Trophoblast cell (in vitro differentiated cells and primary cell): ENCODE data around the gene CD27.

Experiments used
- DNase-seq, 2 donors: peaks; one replicate each; pipeline ENCODE4 v3.0.0-alpha.2; 2016
- H2AFZ ChIP-seq: 2 replicates; pipeline ENCODE4 v1.6.1; 2013; ENCODE audit warnings: low read length, moderate library complexity, mild to moderate bottlenecking; ENCODE audit not compliant: insufficient read depth, poor library complexity
- H2AK5ac ChIP-seq: 2 replicates; pipeline ENCODE4 v1.6.1; 2013; ENCODE audit warnings: mild to moderate bottlenecking, low read length
- H2BK120ac ChIP-seq: 2 replicates; pipeline ENCODE4 v1.6.1; 2013; ENCODE audit warnings: low read length, mild to moderate bottlenecking, moderate library complexity; ENCODE audit not compliant: insufficient read depth, poor library complexity
- H2BK12ac ChIP-seq: 2 replicates; pipeline ENCODE4 v1.6.1; 2013; ENCODE audit warnings: mild to moderate bottlenecking, low read length, moderate library complexity
- H2BK5ac ChIP-seq: 2 replicates; pipeline ENCODE4 v1.6.1; 2013; ENCODE audit warnings: low read length, low read depth, moderate library complexity, mild to moderate bottlenecking; ENCODE audit not compliant: poor library complexity
- H3K14ac ChIP-seq: 2 replicates; pipeline ENCODE4 v1.6.1; 2013; ENCODE audit warnings: mild to moderate bottlenecking, low read length
- H3K18ac ChIP-seq: 2 replicates; pipeline ENCODE4 v1.6.1; 2013; ENCODE audit warnings: mild to moderate bottlenecking, low read length
- H3K23ac ChIP-seq: 2 replicates; pipeline ENCODE4 v1.6.1; 2013; ENCODE audit warnings: low read length
- H3K27ac ChIP-seq: 2 replicates; pipeline ENCODE4 v1.5.1; 2013; ENCODE audit warnings: low read depth, mild to moderate bottlenecking, inconsistent platforms, low read length, moderate library complexity
- H3K27me3 ChIP-seq: 2 replicates; pipeline ENCODE4 v1.6.1; 2013; ENCODE audit warnings: inconsistent platforms, mild to moderate bottlenecking, low read length, moderate library complexity; ENCODE audit not compliant: insufficient read depth
- H3K36me3 ChIP-seq, 2 experiments: 1 replicate in 1 of 2; 2 replicates in 1 of 2; pipeline ENCODE4 v1.6.1; 2013; ENCODE audit warnings: low read length in 2 of 2, mild to moderate bottlenecking in 2 of 2, moderate library complexity in 1 of 2; ENCODE audit not compliant: insufficient read depth in 2 of 2, control insufficient read depth in 1 of 2
- H3K4ac ChIP-seq: 2 replicates; pipeline ENCODE4 v1.6.1; 2013; ENCODE audit warnings: low read depth, mild to moderate bottlenecking, low read length, moderate library complexity
- H3K4me1 ChIP-seq, 2 experiments: 1 replicate in 1 of 2; 2 replicates in 1 of 2; pipeline ENCODE4 v1.6.1; 2013; ENCODE audit warnings: low read length in 2 of 2, mild to moderate bottlenecking in 2 of 2, moderate library complexity in 1 of 2; ENCODE audit not compliant: insufficient read depth in 2 of 2, control insufficient read depth in 1 of 2
- H3K4me2 ChIP-seq: 2 replicates; pipeline ENCODE4 v1.6.1; 2013; ENCODE audit warnings: inconsistent platforms, mild to moderate bottlenecking, low read length, moderate library complexity
- H3K4me3 ChIP-seq: 2 replicates; pipeline ENCODE4 v1.5.1; 2013; ENCODE audit warnings: mild to moderate bottlenecking, low read depth, low read length, inconsistent platforms
- H3K79me1 ChIP-seq: one replicate; pipeline ENCODE4 v1.6.1; 2013; ENCODE audit warnings: low read length
- H3K79me2 ChIP-seq: 2 replicates; pipeline ENCODE4 v1.6.1; 2013; ENCODE audit warnings: low read length, mild to moderate bottlenecking; ENCODE audit not compliant: control insufficient read depth, insufficient read depth, poor library complexity
- H3K9ac ChIP-seq: 2 replicates; pipeline ENCODE4 v1.6.1; 2013; ENCODE audit warnings: mild to moderate bottlenecking, low read length
- H3K9me3 ChIP-seq: 2 replicates; pipeline ENCODE4 v1.6.1; 2013; ENCODE audit warnings: low read depth, mild to moderate bottlenecking, control low read depth, inconsistent platforms, low read length; ENCODE audit not compliant: insufficient read depth
- H4K12ac ChIP-seq: 2 replicates; pipeline ENCODE4 v1.6.1; 2013; ENCODE audit warnings: low read depth, mild to moderate bottlenecking, low read length, moderate library complexity
- H4K8ac ChIP-seq: 2 replicates; pipeline ENCODE4 v1.6.1; 2013; ENCODE audit warnings: low read depth, mild to moderate bottlenecking, low read length, moderate library complexity
- H4K91ac ChIP-seq: one replicate; pipeline ENCODE4 v1.6.1; 2013; ENCODE audit warnings: low read depth, mild to moderate bottlenecking, low read length, moderate library complexity
- whole genome bisulfite sequencing: extraction: QIAGEN DNeasy Blood & Tissue Kit; methylation state at CpG from one replicate; pipeline ENCODE4 v1.1.7; 2013; ENCODE audit warnings: missing lambda C conversion rate; ENCODE audit not compliant: insufficient read length, insufficient coverage; ENCODE audit errors: extremely low coverage; 5-methylcytosine and 5-hydroxymethylcytosine counted together

The CD27 gene

DNA sequence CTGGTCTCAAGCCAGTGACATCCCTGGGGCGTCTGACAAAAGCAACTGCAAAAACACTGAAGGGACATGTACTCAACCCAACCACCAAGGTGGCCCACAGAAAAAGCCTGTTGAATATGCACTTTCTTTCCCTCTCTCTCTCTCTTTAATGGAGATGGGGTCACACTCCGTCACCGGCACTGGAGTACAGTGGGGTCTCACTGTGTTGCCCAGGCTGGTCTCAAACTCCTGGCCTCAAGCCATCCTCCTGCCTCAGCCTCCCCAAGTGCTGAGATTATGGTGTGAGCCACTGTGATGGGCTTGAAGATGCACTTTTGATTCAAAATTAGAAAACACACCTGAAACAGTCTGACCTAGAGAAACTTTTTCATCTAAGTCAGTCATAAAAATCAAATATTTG is 7.2 kb upstream of the CD27 start:
- no CpG with 5 or more reads among the region's 3 CpGs for WGBS
- H2AK5ac ChIP-seq = no peak overlapping the region
- H3K4me2 ChIP-seq = no peak overlapping the region
- H3K27ac ChIP-seq = no peak overlapping the region
- no peaks in the 10 kb centered on the region for H3K4me1 ChIP-seq
- H3K36me3 ChIP-seq = no peaks in the 10 kb centered on the region
- H3K18ac ChIP-seq = no peak overlapping the region
- no peak overlapping the region for H4K91ac ChIP-seq
- no peak overlapping the region for H2BK5ac ChIP-seq
- H2BK120ac ChIP-seq = no peak overlapping the region
- no peak overlapping the region for H2AFZ ChIP-seq
- no peak overlapping the region for H3K23ac ChIP-seq
- no peak overlapping the region for H3K4ac ChIP-seq
- no peaks in the 10 kb centered on the region for H3K27me3 ChIP-seq
- H3K4me3 ChIP-seq = no peak overlapping the region
- no peaks in the 10 kb centered on the region for H3K9me3 ChIP-seq
- H3K9ac ChIP-seq = no peak overlapping the region
- H4K8ac ChIP-seq = no peak overlapping the region
- no peaks in the 10 kb centered on the region for H3K79me2 ChIP-seq
- no peak overlapping the region for H4K12ac ChIP-seq
- H3K14ac ChIP-seq = no peak overlapping the region
- no peak for DNase-seq
- H2BK12ac ChIP-seq = no peak overlapping the region
- H3K79me1 ChIP-seq = no peaks in the 10 kb centered on the region

DNA sequence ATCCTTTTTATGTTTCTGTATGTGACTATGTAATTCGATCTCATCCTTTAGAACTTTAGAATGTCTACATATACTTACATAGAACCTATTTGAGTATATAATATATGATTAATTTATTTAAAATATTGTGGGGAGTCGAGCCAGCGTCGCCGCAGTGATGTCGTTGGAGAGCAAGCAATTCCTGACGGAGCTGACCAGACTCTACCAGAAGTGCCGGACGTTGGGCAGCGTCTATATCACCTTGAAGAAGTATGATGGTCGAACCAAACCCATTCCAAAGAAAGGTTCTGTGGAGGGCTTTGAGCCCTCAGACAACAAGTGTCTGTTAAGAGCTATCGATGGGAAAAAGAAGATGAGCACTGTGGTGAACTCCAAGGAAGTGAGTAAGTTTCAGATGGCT is 6.4 kb upstream of the CD27 start:
- WGBS = no CpG with 5 or more reads among the region's 12 CpGs
- H3K9me3 ChIP-seq = no peaks in the 10 kb centered on the region
- H3K36me3 ChIP-seq = no peaks in the 10 kb centered on the region
- no peak overlapping the region for H3K4me2 ChIP-seq
- no peak overlapping the region for H2BK12ac ChIP-seq
- H3K4ac ChIP-seq = no peak overlapping the region
- H2BK5ac ChIP-seq = no peak overlapping the region
- no peak overlapping the region for H2AK5ac ChIP-seq
- no peak overlapping the region for H3K27ac ChIP-seq
- no peaks in the 10 kb centered on the region for H3K79me2 ChIP-seq
- H4K91ac ChIP-seq = no peak overlapping the region
- H2BK120ac ChIP-seq = no peak overlapping the region
- no peaks in the 10 kb centered on the region for H3K4me1 ChIP-seq
- no peak overlapping the region for H3K9ac ChIP-seq
- no peak for DNase-seq
- no peak overlapping the region for H3K23ac ChIP-seq
- H2AFZ ChIP-seq = no peak overlapping the region
- no peak overlapping the region for H3K4me3 ChIP-seq
- H3K79me1 ChIP-seq = no peaks in the 10 kb centered on the region
- H3K14ac ChIP-seq = no peak overlapping the region
- H3K27me3 ChIP-seq = no peaks in the 10 kb centered on the region
- H4K12ac ChIP-seq = no peak overlapping the region
- H4K8ac ChIP-seq = no peak overlapping the region
- no peak overlapping the region for H3K18ac ChIP-seq

DNA sequence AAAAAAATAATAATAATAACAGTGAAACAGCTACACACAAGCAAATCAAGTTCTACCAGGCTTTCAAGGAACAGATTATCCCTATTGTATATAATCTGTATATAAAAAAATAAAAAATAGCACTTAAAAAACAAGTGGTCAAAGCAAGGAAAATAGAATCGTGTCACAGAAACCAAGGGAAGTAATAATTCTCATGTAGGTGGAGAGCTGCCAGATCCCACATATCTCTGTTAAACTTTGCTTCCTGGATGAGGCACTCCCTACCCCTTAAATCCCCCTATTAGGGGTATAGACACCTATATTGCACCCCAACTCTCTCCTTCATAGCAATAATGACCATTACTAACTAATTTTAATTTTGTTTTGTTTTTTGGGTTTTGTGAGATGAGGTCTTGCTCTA is 4.4 kb upstream of the CD27 start:
- no peak overlapping the region for H3K4ac ChIP-seq
- no CpG with 5 or more reads among the region's 1 CpG for WGBS
- no peaks in the 10 kb centered on the region for H3K9me3 ChIP-seq
- H3K4me3 ChIP-seq = no peak overlapping the region
- H3K79me2 ChIP-seq = no peaks in the 10 kb centered on the region
- no peak overlapping the region for H3K18ac ChIP-seq
- H2BK5ac ChIP-seq = no peak overlapping the region
- no peaks in the 10 kb centered on the region for H3K27me3 ChIP-seq
- H4K91ac ChIP-seq = no peak overlapping the region
- H3K23ac ChIP-seq = no peak overlapping the region
- no peak overlapping the region for H3K9ac ChIP-seq
- H3K4me2 ChIP-seq = no peak overlapping the region
- H3K4me1 ChIP-seq = no peaks in the 10 kb centered on the region
- no peak overlapping the region for H2BK120ac ChIP-seq
- no peak overlapping the region for H2BK12ac ChIP-seq
- H3K79me1 ChIP-seq = no peaks in the 10 kb centered on the region
- DNase-seq = no peak
- H2AK5ac ChIP-seq = no peak overlapping the region
- H2AFZ ChIP-seq = no peak overlapping the region
- H4K8ac ChIP-seq = no peak overlapping the region
- no peak overlapping the region for H3K27ac ChIP-seq
- no peak overlapping the region for H3K14ac ChIP-seq
- H3K36me3 ChIP-seq = no peaks in the 10 kb centered on the region
- no peak overlapping the region for H4K12ac ChIP-seq

GRCh38 chr12:6442836-6443235 is 1.9 kb upstream of the CD27 start:
- H3K4me3 ChIP-seq = no peak overlapping the region
- H3K27me3 ChIP-seq = no peaks in the 10 kb centered on the region
- WGBS = no CpG with 5 or more reads among the region's 9 CpGs

More at GRCh38 chr12:6442836-6443235, 1.9 kb upstream of the CD27 start:
- Histone ChIP-seq H3K79me2 (no peaks in the 10 kb centered on the region), H2BK12ac (no peak overlapping the region), H3K23ac (no peak overlapping the region), H2BK5ac (no peak overlapping the region), H3K36me3 (no peaks in the 10 kb centered on the region), H4K8ac (no peak overlapping the region), H2AK5ac (no peak overlapping the region), H3K79me1 (no peaks in the 10 kb centered on the region), H3K14ac (no peak overlapping the region), H2AFZ (no peak overlapping the region), H3K18ac (no peak overlapping the region), H3K27ac (no peak overlapping the region), H2BK120ac (no peak overlapping the region), H3K9me3 (no peaks in the 10 kb centered on the region), H3K9ac (no peak overlapping the region), H4K12ac (no peak overlapping the region), H3K4ac (no peak overlapping the region), H4K91ac (no peak overlapping the region), H3K4me1 (no peaks in the 10 kb centered on the region), H3K4me2 (no peak overlapping the region)
- DNase-seq = no peak
